Activated CD4-positive, alpha-beta T cell treated with anti-CD3 and anti-CD28 coated beads, Interleukin-10, Interleukin-2, amounts not matched to agents 100 ng/mL and 50 ng/mL, durations not matched to agents 16 hours and 8 hours (primary cell): ENCODE measurements around the gene PDLIM5.
"Not testable (repeated sequence)": the region's sequence is repeated elsewhere in the genome, so short reads cannot be mapped to it uniquely, and the experiment has no call there.

ENCODE experiments used
- DNase-seq: peaks from one replicate; pipeline ENCODE4 v3.0.0-alpha.2; 2020

Gene PDLIM5

DNA sequence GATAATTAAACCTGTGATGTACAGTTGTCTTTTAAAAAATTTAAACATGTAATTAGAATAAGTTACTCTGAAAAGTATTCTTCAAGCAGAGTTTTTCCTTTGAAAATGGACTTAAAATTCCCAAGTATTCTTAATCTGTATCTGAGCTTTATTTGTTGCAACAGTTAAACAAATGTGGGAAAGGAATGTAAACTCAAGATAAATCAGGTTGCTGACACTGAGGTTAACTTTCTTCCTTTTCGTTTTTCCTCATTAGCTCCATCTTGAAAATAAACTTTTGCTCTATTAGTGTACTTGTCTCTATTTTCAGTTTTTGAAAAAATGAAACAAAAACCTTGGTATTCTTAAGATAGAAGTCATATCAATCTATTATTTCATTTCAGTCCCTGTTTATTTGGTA, 161.5 kb downstream of the PDLIM5 start:
- DNase-seq: no peak

GRCh38 chr4:94615451-94615850, 163.7 kb downstream of the PDLIM5 start:
- DNase-seq: no peak

DNA sequence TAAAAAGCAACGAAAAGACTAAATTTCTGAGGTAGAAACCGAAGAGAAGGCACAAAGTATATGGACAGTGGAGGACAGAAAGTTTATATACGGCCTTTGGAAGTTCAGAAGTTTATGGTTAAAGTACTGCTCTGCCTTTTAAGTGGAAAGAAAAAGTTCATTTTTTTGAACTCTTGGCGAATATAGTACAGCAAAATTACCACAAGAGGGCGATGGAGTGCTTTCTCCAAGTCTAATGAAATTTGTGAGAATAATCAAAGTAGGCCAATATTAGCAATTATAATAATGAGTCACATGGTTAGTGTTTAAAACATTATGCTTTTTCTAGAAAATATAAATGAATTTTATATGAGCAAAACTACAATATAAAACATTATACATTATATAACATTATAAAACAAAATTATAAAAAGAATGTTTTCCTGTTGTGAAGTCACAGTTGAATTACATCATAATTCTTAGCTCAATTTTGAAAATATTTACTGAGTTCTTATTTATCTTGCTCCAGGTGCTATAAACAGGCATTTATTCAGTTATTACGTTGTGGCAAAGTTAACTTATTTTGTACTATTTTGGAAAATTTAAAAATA, 169.8 kb downstream of the PDLIM5 start:
- DNase-seq: peak; percentile 50

DNA sequence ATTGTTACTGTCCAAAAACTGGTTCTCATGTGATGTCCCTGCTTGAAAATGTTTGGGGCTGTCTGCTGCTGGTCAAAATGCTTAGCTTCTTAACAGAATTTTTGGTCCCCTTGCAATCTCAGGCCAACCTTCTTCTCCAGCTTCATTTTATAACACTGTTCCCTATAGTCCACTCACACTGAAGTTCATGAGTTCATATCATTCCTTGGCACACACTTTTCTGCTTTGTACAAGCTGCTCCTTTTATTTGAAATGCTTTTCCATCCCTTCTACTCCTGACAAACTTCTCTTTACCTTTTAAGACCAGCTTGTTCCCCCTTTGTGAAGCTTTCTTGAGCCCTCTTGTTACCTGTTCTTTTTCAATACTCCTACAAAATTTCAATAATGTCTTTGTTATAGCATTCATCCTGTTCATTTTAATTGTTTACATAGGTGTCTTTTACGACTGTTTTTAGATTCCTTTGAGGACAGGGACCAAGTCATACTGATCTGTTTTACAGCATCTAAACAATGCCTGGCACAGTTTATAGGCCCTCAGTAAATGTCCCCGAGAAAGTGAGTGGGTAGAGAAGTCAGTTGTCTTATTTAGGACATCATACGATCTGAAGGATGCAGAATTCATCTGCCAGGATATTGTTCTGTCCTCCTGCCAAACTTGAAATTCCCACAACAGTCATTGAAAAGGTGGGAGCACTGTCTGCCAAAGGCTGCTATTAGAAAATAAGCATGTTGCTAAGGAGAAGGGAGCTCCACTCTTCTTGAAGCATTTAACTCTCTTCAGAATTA, 171.6 kb downstream of the PDLIM5 start:
- no peak for DNase-seq

DNA sequence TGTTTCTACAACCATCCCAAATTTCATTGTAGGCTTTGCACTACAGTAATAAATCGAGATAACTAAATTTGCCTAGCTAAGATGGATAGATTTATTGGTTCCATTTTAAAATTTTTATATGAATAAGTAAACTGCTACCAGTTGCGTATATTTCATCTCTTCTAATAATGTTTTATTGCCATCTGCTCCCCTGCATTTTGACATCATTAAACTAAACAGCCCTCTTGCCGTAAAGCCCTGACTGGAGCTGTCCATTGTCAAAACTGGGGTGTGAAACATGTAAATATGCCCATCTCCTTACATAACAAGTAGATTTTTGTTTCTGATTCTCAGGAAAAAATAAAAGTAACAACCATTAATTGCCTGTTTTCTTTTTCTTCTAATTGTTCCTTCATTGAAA, 175.2 kb downstream of the PDLIM5 start:
- no peak for DNase-seq

DNA sequence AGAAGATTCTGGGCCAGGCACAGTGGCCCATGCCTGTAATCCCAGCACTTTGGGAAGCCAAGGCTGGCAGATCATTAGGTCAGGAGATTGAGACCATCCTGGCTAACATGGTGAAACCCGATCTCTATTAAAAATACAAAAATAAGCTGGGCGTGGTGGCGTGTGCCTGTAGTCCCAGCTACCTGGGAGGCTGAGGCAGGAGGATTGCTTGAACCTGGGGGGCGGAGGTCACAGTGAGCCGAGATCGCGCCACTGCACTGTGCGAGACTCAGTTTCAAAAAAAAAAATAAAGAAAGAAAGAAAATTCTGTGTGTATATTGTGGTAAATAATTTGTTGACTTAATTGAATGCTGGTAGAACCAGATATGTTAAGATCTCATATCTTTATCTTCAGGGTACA, 177.3 kb downstream of the PDLIM5 start:
- not testable (repeated sequence) for DNase-seq

DNA sequence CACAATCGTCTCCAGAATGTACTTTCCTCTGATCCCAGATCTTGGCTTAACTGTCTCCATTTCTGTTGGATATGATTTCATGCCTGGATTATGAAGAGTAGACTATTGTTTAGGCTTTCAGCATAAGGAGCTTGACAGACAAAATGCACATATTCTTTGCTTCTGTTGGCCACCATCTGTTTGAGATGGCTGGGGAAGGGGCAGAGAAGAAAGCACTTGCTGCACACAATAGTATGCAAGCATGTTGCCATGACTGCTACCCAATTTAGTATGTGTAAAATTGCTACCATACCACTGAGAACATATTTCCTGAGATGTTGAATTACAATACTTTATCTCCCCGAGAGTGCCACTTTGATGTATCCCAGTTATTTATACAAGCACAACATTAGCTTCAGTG, 178.1 kb downstream of the PDLIM5 start:
- DNase-seq: no peak

DNA sequence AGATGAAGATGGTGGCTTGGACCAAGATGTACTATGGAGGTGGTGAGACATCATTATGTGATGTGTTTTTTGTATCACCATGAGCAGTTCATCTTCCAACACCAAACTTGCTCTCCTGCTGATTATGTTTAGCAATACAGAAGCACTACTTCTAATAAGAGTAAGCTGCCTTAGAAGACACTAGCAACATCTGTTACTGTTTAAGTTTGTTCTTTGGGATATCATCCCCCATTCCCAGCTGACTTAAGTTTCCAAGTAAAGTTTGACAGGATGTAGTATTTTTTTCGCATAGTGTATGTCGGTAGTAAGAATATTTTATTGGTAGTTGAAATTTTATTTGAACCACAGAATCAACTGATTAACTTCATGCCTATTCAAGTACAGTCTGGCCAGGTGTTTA, 182.5 kb downstream of the PDLIM5 start:
- no peak for DNase-seq

DNA sequence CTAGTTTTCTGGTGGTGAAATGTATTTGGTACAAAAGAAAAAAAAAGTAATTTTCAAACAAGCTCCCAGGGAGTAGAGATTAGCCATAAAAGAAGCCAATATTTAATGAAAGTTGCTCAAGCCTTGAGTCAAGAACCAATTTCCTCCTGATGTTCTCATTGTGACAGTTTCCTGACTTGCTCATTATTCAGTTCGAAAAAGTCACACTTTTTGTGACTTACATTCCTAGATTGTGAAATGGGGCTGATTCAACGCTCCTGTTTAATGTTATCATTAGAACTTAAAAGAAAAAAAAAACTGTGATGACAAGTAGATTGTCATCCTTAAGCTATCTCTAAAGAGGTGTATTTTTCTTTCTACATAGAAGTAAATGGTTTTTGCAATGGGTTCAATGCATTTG, 183.4 kb downstream of the PDLIM5 start:
- no peak for DNase-seq

DNA sequence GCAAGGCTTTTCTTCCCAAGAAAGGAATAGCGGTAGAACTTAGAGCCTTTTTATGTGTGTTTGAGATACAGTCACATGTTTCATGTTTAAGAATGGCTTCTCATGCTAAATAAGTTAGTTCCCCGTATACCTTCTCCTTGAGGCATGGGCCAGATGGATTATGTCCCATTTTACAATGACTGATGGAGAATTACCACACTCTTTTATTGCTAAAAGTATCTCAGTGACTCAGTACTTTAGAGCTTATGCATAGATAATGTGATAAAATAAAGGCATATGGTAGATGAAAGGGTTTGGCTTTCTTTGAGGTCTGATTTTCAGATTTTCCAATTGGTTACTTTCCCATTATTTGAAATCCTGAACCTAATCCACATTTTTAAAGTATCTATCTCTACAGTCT, 184.3 kb downstream of the PDLIM5 start:
- no peak for DNase-seq

DNA sequence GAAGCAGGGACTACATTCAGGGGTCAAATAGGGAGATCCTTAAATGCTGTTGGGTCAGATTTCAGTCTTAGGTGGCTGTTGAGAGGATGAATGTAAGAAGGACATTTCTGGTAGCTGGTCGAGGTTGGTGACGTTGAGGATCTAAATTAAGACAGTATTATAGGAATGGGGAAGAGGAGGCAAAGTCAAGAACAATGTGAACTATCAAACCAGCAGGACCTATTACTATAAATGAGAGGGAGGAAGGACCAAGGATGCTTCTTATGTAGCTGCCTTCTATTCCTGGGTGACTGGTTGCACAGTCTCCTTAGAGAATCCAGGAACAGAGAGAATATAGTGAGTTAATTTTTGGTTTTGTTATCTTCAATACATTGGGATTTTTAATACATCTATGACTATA, 187.6 kb downstream of the PDLIM5 start:
- DNase-seq: no peak

- no peak for DNase-seq
Measured at GRCh38 chr4:94640151-94640550, 188.4 kb downstream of the PDLIM5 start.

DNA sequence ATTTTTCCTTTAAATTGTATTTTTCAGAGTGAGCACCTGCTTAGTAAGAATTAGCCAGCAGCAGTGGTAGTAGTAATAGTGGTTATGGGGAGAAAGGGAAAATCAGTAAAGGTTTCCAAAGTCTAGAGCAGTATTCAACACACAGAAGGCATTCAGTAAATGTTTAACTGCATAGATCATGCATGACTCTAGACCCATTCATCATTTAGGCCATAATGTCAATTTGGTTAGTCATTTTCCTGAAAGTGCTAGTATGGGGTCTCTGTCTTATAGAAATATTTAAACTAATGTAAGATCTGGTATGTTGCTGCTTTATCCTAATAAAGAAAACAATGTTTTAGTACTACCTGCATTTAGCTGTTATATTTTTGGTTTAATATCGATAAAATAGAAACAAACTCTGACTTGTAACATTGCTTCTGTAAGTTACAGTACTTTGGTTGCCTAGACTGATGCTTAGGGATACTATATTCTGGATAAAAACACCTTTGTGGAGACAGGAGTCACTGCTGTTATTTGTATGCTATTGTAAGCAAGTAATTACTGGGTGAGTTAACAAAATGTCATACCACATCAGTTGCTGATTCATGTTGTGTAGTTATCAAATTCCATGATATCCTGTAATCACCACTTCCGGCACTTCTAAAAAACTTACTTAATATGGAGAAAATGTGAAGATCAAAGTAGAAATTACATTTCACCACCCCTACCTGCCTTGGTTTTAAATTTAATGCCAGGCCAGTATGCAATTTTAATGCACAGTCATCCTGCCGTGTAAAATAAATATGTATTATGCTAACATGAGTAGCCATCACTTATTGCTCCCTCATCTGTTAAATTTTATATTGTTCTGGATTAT, 190.2 kb downstream of the PDLIM5 start:
- DNase-seq: no peak

DNA sequence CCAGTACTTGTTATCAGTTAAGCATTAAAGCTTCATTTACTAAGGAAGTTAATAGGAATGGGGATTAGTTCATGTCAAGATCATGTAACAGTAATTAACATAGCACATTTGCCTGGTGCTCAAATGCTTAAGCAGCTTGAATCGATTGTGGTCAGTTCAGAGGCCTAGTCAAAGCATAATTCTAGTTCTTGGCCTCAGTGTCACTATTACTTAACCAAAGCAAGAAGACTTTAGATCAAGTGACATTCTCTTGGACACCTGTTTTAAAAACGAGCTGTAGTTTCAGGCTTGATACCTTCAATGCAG, 190.8 kb downstream of the PDLIM5 start:
- DNase-seq: no peak

DNA sequence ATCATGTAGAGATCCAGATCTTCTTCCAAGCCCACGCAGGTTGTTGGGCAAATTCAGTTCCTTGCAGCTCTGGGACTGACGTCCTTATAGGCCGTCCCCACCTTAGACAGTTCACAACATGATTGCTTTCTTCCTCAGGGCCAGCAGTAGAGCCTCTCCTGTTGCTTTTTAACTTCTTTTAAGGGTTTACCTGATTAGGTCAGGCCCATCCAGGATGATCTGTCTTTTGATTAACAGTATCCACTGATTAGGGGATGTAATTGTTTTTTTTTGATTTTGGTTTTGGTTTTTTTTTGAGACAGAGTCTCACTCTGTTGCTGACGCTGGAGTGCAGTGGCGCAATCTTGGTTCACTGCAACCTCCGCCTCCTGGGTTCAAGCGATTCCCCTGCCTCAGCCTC, 197.0 kb downstream of the PDLIM5 start:
- DNase-seq: no peak

DNA sequence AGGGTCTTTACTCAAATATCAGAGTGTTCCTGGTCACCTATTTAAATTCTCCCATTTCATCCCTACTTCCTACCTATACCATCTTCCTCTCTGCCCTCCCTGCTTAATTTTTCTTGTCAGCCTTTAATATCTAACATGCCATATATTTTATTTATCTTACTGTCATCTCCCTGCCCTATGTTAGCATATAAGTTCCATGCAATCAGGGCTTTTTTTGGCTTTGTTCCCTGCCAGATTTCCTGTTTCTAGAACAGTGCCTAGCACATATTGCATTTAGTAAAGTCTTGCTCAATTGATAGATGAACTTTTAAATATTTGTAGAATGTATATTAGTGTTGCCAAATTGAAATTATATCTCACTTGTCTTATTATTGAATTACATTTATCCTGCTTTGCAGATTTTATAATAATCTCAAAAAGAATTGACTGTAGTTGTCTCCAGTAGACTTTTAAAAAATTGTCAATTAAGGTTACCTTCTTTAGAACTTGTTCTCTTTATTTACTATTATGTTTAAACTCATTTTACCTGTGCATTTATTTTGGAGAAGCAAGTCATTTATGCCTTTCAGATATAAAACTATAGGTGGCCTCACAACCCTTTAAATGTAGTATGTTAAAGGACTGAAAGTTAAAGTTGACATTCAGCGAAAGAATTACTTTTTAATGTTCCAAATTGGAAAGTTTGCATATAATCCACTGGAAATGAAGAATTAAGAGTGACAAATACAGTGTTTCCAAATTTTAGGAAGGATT, 197.8 kb downstream of the PDLIM5 start:
- no peak for DNase-seq

- DNase-seq: no peak
Measured at GRCh38 chr4:94650134-94650495, 198.4 kb downstream of the PDLIM5 start.

DNA sequence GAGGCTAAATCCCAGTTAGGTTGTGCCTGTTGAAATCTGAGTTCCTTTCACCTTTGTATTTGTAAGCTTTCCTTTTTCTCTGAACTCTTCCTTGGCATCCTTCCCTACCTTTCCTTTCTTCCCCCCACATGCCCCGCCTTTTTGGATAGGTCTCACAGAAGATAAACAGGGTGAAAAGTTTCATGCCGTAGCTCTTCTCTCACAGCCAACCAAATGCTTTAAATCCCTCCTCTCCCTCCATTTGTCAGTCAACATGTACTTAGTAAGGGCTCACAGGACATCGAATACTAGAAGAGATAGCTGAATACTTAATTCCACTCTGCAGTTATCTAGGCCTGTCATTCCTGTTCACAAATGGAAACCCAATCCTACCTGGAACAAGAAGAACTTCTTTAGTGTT, 198.9 kb downstream of the PDLIM5 start:
- DNase-seq: no peak

DNA sequence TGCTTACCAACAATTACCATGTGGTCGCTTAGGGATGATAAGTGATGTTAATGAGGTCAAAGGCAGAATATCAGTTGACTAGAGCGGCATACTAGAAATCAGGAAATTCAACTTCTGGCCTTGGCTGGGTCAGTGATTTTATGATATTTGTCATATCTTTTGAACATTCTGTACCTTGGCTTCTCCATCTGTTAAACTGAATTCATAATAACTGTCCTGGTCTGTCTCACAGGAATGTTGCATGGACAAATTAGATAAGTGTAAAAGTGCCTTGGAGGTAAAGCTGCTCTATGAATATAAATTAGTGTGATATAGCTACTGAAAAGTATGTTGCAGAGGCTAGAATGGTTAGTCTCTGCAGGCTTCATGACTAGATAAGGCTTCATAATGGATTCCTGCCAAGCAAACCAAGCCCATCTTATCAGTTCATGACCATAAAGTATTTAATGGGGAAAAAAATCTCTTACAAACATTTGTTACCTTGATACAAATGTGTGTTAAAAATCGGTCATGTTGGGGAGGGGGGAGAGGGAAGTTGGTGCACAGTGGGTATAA, 201.4 kb downstream of the PDLIM5 start:
- no peak for DNase-seq

GRCh38 chr4:94653984-94654609, 202.4 kb downstream of the PDLIM5 start:
- no peak for DNase-seq

GRCh38 chr4:94654714-94655113, 203.0 kb downstream of the PDLIM5 start:
- DNase-seq: no peak

- no peak for DNase-seq
Measured at GRCh38 chr4:94660614-94661013, 208.9 kb downstream of the PDLIM5 start.

- DNase-seq: not testable (repeated sequence)
Measured at GRCh38 chr4:94665021-94665420, 213.3 kb downstream of the PDLIM5 start.
